Measurements from ENCODE around the gene CCDC18.
A peak's percentile ranks its signal among the peaks of the same experiment; 100 is the strongest.

GRCh38 chr1:93317207-93317606, 136.7 kb downstream of the CCDC18 start:
- TF ChIP-seq, protein P1, sequence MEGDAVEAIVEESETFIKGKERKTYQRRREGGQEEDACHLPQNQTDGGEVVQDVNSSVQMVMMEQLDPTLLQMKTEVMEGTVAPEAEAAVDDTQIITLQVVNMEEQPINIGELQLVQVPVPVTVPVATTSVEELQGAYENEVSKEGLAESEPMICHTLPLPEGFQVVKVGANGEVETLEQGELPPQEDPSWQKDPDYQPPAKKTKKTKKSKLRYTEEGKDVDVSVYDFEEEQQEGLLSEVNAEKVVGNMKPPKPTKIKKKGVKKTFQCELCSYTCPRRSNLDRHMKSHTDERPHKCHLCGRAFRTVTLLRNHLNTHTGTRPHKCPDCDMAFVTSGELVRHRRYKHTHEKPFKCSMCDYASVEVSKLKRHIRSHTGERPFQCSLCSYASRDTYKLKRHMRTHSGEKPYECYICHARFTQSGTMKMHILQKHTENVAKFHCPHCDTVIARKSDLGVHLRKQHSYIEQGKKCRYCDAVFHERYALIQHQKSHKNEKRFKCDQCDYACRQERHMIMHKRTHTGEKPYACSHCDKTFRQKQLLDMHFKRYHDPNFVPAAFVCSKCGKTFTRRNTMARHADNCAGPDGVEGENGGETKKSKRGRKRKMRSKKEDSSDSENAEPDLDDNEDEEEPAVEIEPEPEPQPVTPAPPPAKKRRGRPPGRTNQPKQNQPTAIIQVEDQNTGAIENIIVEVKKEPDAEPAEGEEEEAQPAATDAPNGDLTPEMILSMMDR (IDR thresholded peaks at IDR 0.05; ENCODE audit: insufficient read depth, low read length): no peak
- TF ChIP-seq, protein P2, sequence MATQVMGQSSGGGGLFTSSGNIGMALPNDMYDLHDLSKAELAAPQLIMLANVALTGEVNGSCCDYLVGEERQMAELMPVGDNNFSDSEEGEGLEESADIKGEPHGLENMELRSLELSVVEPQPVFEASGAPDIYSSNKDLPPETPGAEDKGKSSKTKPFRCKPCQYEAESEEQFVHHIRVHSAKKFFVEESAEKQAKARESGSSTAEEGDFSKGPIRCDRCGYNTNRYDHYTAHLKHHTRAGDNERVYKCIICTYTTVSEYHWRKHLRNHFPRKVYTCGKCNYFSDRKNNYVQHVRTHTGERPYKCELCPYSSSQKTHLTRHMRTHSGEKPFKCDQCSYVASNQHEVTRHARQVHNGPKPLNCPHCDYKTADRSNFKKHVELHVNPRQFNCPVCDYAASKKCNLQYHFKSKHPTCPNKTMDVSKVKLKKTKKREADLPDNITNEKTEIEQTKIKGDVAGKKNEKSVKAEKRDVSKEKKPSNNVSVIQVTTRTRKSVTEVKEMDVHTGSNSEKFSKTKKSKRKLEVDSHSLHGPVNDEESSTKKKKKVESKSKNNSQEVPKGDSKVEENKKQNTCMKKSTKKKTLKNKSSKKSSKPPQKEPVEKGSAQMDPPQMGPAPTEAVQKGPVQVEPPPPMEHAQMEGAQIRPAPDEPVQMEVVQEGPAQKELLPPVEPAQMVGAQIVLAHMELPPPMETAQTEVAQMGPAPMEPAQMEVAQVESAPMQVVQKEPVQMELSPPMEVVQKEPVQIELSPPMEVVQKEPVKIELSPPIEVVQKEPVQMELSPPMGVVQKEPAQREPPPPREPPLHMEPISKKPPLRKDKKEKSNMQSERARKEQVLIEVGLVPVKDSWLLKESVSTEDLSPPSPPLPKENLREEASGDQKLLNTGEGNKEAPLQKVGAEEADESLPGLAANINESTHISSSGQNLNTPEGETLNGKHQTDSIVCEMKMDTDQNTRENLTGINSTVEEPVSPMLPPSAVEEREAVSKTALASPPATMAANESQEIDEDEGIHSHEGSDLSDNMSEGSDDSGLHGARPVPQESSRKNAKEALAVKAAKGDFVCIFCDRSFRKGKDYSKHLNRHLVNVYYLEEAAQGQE (IDR thresholded peaks at IDR 0.05; ENCODE audit: insufficient replicate concordance, low read depth): no peak
- TF ChIP-seq SPI1 (IDR thresholded peaks at IDR 0.05; ENCODE audit: borderline replicate concordance, low read depth): peak; percentile 71; the same call in 1 of the 2 replicates

All from HL-60 (cell line).